GM18861 (cell line): ENCODE measurements around the gene CEP20.
"Not testable (repeated sequence)": the region's sequence is repeated elsewhere in the genome, so short reads cannot be mapped to it uniquely, and the experiment has no call there.

Experiments
- ATAC-seq: cut with Tn5 transposase; IDR thresholded peaks from one replicate; pipeline ENCODE4 v1.9.1; 2021; ENCODE audit not compliant: unreplicated experiment

CEP20 gene

DNA sequence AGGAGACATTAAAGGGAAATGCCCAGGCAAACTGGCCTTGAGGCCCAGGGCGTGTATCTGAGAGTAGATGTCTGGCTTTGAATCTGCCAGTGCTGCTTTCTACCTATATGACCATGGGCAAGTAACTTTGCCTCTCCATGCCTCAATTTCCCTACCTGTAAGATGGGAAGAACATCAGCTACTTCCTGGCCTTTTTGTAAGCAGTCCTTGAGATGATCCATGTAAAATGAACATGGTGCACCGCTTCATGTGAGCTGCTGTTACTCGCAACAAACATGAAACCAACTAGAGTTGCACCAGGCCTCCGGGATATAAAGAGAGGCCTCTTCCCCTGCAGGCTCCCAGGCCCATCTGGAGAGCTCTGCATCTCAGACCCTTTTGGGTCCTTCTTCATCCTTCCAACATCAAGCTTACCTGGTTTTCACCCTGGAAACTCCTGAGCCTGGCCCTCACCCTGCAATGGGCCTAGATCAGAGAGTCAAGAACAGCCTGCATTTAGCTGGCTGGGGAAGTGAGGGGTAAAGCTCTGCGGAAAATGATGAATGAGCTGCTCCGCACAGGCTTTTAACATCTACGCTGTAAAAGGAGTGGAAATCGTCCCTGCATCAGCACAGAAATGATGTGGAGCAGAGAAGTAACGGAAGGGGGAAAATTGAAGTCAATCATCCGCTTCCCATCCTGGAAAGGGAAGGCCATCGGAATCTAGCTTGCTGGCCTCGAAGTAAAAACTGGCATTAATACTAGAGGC is 29.3 kb downstream of the CEP20 start:
- no peak for ATAC-seq

GRCh38 chr16:15857724-15858560 is 30.5 kb downstream of the CEP20 start:
- no peak for ATAC-seq

DNA sequence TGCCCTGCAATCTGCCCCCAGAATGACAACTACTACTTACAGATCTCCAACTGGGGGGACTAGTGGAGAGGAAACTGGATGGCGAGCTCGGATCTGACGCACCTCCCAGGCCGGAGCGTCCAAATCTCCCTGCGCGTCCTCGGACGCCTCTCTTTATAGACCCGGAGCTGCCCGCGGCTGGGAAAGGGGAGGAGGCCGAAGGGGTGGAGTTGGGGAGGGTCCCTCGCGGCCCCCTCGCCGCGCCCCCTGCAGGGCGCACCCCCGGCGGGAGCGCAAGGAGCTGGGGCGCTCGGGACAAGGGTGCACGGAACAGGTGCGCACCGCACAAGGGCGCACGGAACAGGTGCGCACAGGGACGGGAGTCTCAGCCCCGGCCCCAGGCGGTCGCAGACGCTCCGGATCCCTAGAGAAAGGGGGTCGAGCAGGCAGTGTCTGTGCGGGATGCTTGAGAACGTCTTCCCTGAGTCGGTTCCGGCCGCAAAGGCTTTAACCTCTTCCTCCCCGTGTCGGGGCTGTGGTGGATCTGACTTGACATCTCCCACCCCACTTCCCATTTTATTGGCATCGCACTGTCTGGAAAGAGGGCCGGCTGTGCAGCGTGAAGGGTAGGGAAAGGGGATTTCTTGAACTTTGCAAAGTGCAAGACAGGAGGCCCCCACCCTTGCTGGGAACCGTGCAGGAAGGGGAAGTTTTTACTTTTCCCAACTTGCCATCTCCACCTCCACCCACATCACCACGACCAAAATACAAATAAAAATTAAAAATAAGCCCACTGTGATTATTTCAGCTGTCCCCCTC is 31.3 kb downstream of the CEP20 start, which contains the start of gene MYH11:
TSS of gene MYH11 (minus strand) at position 128 of the 798 bp plus-strand sequence. CDS start 18,776 bp downstream, outside the sequence.
- no peak for ATAC-seq

- ATAC-seq, result no peak
Measured at GRCh38 chr16:15856182-15856581, 32.2 kb downstream of the CEP20 start.

- ATAC-seq, result peak; percentile 79
Measured at GRCh38 chr16:15855704-15856003, 32.7 kb downstream of the CEP20 start.

DNA sequence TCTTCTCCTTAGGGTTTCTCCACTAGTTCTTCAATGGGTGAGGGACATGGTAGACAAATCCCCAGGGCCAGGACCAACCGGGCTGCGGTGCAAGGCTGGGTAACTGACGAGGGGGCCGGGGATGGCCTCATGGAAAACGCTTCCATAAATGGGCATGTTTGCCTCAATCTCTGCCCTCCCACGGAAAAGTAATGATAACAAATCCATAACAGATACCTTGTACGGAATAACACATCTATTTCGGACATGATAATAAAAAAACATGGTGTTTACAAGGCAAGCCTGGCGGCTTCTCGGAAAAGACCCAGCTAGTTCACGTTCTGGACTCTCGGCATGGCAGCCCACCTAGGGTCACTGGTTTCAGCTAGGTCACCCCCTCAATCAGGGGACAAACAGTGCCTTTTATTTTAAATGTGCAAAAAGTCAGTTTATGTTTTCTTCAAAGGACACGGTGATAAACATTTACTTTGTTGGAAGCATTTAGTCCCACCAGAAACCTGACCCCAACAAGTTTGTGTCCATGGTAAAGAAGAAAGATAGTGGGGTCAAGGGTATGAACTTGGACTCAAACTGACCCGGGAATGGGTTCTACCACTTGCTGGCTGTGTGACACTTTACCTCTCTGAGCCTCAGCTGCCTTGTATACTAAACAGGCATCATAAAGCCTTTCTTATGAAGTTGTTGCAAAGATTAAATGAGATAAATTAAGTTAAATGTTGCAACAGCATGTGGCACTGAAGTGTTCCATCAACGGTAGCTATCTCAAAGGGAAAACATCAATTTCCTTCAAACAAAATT is 33.3 kb downstream of the CEP20 start:
- no peak for ATAC-seq

DNA sequence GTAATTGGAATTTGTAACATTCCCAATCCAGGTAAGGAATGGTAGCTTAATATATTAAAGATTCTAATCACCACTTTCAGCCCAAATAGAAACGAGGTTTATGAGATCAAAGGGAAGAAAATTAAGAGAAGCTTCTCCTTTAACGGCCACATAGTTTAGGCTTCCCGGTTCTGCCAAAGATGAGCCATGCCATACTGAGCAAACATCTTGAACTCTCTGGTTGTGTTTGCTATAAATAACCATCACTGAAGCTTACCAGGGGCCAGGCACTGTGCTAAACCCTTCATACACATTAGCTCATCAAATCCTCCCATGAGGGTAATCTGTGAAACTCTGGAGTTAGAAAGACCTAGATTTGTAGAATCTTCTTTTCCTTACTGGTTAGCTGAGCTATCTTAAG is 34.3 kb downstream of the CEP20 start:
- no peak for ATAC-seq

DNA sequence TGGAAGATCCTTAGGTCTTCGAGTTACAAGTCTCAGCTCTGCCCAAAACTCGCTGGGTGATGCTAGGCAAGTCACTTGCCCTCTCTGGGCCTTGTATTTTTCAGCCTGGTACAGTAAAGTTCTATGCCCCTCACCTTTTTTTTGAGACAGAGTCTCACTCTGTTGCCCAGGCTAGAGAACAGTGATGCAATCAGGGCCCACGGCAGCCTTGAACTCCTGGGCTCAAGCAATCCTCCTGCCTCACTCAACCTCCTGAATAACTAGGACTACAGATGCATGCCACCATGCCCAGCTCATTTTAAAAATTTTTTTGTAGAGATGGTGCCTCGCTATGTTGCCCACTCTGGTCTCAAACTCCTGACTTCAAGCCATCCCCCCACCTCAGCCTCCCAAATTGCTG is 35.4 kb downstream of the CEP20 start:
- ATAC-seq, result no peak

DNA sequence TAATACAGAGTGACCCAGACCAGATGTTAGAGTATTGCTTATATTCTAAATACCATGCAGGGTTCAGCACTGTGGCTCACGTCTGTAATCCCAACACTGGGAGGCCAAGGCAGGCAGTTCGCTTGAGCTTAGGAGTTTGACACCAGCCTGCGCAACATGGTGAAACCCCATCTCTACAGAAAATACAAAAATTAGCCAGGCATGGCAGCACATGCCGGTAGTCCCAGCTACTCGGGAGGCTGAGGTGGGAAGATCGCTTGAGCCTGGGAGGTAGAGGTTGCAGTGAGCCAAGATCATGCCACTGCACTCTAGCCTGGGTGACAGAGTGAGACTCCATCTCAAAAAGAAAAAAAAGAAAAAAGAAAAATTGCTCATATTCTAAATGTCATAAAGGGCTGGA is 37.8 kb downstream of the CEP20 start:
- ATAC-seq, result not testable (repeated sequence)

DNA sequence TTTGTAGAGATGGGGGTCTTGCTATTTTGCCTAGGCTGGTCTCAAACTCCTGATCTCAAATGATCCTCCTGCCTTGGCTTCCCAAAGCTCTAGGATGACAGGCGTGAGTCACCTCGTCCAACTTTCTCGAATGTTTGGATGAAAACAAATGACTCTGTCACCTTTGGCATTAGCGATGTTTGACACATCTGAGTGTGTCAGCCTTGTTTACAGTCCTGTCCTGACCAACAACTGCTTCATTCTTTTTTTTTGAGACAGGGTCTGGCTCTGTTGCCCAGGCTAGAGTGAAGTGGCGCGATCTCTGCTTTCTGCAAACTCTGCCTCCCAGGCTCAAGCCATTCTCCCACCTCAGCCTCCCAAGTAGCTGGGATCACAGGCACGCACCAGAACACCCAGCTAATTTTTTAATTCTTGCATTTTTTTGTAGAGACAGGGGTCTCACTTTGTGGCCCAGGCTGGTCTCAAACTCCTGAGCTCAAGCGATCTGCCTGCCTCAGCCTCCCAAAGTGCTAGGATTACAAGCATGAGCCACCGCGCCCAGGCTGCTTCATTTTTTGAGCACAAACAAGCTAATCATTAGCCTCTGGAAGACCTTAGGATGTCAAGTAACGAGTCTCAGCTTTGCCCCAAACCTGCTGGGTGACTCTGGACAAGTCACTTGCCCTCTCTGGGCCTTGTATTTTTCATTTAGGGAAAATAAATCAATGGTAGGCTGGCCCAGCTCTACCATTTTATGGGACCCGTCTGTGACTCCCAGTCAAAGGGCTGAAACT is 39.0 kb downstream of the CEP20 start:
- ATAC-seq, result no peak

DNA sequence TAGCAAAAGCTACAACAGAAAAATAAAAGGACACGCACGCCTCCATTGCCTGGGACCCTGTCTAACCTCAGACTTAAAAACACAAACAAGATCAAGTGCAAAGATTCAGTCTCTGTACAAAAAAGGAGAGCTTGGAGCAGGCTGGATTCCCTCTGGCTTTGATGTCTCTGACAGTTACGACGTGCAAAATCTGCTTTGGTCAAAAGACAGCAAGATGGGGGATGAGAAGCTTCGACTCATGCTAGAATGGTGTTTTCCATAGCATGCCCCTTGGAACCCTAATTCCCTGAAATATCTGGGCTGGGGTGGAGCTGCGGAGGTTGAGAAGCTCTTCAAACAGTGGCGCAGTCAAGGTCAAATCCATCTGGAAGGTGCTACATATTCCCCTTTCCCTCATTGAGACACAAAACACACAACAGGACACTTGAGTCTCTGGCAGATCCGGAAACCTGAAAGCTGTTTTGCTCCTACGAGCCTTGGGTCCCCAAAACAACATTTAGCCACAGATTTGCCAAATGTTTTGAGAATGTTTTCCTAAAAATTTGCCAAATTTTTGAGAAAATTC is 40.7 kb downstream of the CEP20 start:
- no peak for ATAC-seq

- ATAC-seq, result no peak
Measured at GRCh38 chr16:15846510-15846909, 41.9 kb downstream of the CEP20 start.

- ATAC-seq, result no peak
Measured at GRCh38 chr16:15843635-15844279, 44.6 kb downstream of the CEP20 start.

DNA sequence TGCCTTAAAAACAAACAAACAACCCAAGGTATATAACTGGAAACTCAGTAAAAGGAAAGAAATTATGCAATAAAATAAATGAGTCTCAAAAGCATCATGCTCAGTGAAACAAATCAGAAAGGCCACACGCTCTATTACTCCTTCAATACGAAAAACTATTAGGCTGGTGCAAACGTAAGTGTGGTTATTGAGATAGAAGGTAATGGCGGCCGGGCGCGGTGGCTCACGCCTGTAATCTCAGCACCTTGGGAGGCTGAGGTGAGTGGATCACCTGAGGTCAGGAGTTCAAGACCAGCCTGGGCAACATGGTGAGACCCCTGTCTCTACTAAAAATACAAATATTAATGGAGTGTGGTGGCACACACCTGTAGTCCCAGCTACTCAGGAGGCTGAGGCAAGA is 49.2 kb downstream of the CEP20 start:
- ATAC-seq, result not testable (repeated sequence)

DNA sequence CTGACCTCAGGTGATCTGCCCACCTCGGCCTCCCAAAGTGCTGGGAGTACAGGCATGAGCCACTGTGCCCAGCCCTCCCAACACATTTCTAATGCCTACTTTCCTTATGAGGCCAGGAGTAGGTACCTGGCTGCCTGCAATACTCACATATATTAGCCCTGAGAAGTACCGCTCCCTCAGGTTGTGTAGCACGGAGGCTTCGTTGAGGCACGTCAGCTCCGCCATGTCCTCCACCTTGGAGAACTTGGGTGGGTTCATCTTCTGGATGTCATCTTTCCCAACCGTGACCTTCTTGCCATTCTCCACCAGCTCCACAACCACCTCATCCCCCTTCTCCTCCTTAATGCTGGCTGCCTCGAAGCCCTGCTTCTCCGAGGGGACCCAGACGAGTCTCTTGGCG is 50.6 kb downstream of the CEP20 start:
- ATAC-seq, result no peak

GRCh38 chr16:15836965-15837611 is 51.3 kb downstream of the CEP20 start:
- ATAC-seq, result no peak

GRCh38 chr16:15836074-15836473 is 52.3 kb downstream of the CEP20 start:
- no peak for ATAC-seq

DNA sequence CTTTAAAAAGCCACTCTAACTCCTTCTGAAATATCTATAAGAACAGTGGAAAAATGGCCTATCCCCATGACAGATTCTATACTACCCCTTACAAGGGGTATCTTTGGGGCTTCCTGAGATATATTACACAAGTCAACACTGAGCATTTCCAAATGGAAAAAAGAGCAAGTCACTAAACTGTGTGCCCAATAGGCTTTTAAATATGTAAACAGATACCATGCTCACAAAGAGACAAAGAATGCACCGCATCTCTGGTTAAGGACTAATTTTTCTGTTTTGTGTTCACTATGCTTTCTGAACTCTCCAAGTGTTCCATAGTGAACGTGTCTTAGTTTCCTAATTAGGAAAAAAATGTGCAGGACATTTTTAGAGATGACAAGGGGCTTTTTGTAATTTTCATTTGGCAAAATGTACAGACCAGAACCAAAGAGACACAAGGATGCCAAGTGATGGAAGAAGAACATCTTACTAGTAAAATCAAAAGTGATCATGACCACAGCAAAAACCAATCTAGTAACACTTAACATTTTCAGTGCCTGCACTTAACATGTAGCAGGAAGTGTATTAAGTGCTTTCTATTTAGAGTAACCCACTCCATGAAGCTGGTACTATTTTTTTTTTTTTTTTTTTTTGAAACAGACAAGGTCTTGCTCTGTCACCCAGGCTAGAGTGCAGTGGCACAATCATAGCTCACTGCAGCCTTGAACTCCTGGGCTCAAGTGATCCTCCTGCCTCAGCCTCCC is 53.1 kb downstream of the CEP20 start:
- ATAC-seq, result no peak
